HG03175 (cell line): Measurements from ENCODE around the gene AQP12A.
"Not testable (repeated sequence)": the region's sequence is repeated elsewhere in the genome, so short reads cannot be mapped to it uniquely, and the experiment has no call there.

Experiments used
- ATAC-seq: cut with Tn5 transposase; IDR thresholded peaks from one replicate; pipeline ENCODE4 v1.9.1; 2021; ENCODE audit warnings: mild to moderate bottlenecking, moderate library complexity; ENCODE audit not compliant: unreplicated experiment

AQP12A gene

GRCh38 chr2:240655931-240656886, 35.5 kb upstream of the AQP12A start:
- ATAC-seq, result peak; percentile 64

GRCh38 chr2:240659883-240660282, 31.8 kb upstream of the AQP12A start:
- not testable (repeated sequence) for ATAC-seq

- ATAC-seq, result no peak
Measured at GRCh38 chr2:240662681-240663080, 29.0 kb upstream of the AQP12A start.

- no peak for ATAC-seq
Measured at GRCh38 chr2:240663546-240664190, 28.0 kb upstream of the AQP12A start.

GRCh38 chr2:240664622-240665021, 27.0 kb upstream of the AQP12A start:
- no peak for ATAC-seq

GRCh38 chr2:240670402-240670801, 21.3 kb upstream of the AQP12A start:
- ATAC-seq, result no peak

- ATAC-seq, result no peak
Measured at GRCh38 chr2:240670950-240671349, 20.7 kb upstream of the AQP12A start.

- ATAC-seq, result no peak
Measured at GRCh38 chr2:240672076-240672700, 19.5 kb upstream of the AQP12A start.

- no peak for ATAC-seq
Measured at GRCh38 chr2:240672701-240673190, 18.9 kb upstream of the AQP12A start.

GRCh38 chr2:240674461-240675184, 17.0 kb upstream of the AQP12A start:
- ATAC-seq, result not testable (repeated sequence)

- ATAC-seq, result not testable (repeated sequence)
Measured at GRCh38 chr2:240675345-240675744, 16.3 kb upstream of the AQP12A start.

GRCh38 chr2:240678043-240678442, 13.6 kb upstream of the AQP12A start:
- not testable (repeated sequence) for ATAC-seq

- not testable (repeated sequence) for ATAC-seq
Measured at GRCh38 chr2:240678909-240679308, 12.8 kb upstream of the AQP12A start.

GRCh38 chr2:240680185-240680584, 11.5 kb upstream of the AQP12A start:
- not testable (repeated sequence) for ATAC-seq

- not testable (repeated sequence) for ATAC-seq
Measured at GRCh38 chr2:240682431-240683224, 9.0 kb upstream of the AQP12A start, which contains the start of gene AQP12B. AQP12B (minus strand) TSS chr2:240682885; CDS start chr2:240682837, 48 bp downstream.

- not testable (repeated sequence) for ATAC-seq
Measured at GRCh38 chr2:240683329-240683979, 8.2 kb upstream of the AQP12A start.

GRCh38 chr2:240683980-240684728, 7.5 kb upstream of the AQP12A start:
- ATAC-seq, result not testable (repeated sequence)

- ATAC-seq, result no peak
Measured at GRCh38 chr2:240685771-240686371, 5.8 kb upstream of the AQP12A start.
